GM12878 (cell line): ENCODE measurements around the gene TMC7.

Source experiments
- CHD4 ChIP-seq: fragments of 200-600 bp; sonication (generic); IDR thresholded peaks from 2 replicates; pipeline ENCODE4 v1.6.1; 2016; ENCODE audit warnings: mild to moderate bottlenecking
- ESRRA ChIP-seq: IDR thresholded peaks from 2 replicates; pipeline ENCODE4 v1.6.1; 2012; ENCODE audit warnings: mild to moderate bottlenecking, low read length, improper control_type of control experiment
- FOXM1 ChIP-seq: IDR thresholded peaks from 2 replicates; pipeline ENCODE4 v1.6.1; 2012; ENCODE audit warnings: low read depth, mild to moderate bottlenecking, inconsistent platforms, low read length, moderate library complexity
- SP1 ChIP-seq: IDR thresholded peaks from one replicate; pipeline ENCODE4 v1.6.1; 2011; ENCODE audit warnings: low read depth, low read length
- ZNF24 ChIP-seq: fragments of 450-650 bp; IDR thresholded peaks from 2 replicates; pipeline ENCODE4 v1.6.1; 2017; ENCODE audit warnings: antibody characterized with exemption, mild to moderate bottlenecking
- TF ChIP-seq, protein P1 (sequence below), 3 experiments: IDR thresholded peaks in 2 of 3; conservative IDR thresholded peaks in 1 of 3; 2 replicates each; pipeline ENCODE4 v1.5.1; 2011; ENCODE audit warnings: low read depth in 3 of 3, low read length in 3 of 3, mild to moderate bottlenecking in 3 of 3, control low read depth in 2 of 3, moderate library complexity in 2 of 3, inconsistent platforms in 1 of 3, mixed read lengths in 1 of 3; ENCODE audit not compliant: control insufficient read depth in 2 of 3, insufficient read depth in 1 of 3; ENCODE audit errors: extremely low read depth in 1 of 3

DNA sequence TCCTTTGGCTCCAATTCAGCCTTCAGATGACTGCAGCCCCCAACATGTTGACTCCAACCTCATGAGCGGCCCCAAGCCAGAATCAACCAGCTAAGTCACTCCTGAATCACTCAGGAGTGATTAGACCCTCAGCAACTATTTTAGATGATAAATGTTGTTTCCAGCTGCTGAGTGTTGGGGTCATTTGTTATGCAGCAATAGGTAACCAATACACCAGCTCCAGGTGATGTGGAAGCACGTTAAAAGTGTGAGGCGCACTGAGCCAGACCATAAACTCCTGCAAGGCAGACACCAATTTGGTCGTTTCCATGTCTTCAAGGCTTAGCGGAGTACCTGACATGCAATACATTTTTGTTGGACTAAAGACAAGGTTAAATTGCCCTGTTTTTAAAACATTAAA is 101.1 kb downstream of the TMC7 start:
- TF ChIP-seq ESRRA (no peak), SP1 (no peak), ZNF24 (no peak), FOXM1 (no peak), CHD4 (no peak)
- TF ChIP-seq, protein P1, sequence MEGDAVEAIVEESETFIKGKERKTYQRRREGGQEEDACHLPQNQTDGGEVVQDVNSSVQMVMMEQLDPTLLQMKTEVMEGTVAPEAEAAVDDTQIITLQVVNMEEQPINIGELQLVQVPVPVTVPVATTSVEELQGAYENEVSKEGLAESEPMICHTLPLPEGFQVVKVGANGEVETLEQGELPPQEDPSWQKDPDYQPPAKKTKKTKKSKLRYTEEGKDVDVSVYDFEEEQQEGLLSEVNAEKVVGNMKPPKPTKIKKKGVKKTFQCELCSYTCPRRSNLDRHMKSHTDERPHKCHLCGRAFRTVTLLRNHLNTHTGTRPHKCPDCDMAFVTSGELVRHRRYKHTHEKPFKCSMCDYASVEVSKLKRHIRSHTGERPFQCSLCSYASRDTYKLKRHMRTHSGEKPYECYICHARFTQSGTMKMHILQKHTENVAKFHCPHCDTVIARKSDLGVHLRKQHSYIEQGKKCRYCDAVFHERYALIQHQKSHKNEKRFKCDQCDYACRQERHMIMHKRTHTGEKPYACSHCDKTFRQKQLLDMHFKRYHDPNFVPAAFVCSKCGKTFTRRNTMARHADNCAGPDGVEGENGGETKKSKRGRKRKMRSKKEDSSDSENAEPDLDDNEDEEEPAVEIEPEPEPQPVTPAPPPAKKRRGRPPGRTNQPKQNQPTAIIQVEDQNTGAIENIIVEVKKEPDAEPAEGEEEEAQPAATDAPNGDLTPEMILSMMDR (IDR thresholded peaks at IDR 0.05 in 2 of 3, conservative IDR thresholded peaks at IDR 0.05 in 1 of 3; ENCODE audit: control insufficient read depth in 2 of 3, extremely low read depth in 1 of 3, insufficient read depth in 1 of 3, low read depth in 3 of 3, low read length in 3 of 3) = no peak
